Fibroblast of lung (primary cell): Measurements from ENCODE around the gene MBNL1. TPM values are rescaled to one million over a fixed set of nuclear protein-coding genes. Genes with fewer than 3 reads are reported as not detected.

Source experiments
- DNase-seq, 2 donors: peaks; one replicate each; pipeline versions ENCODE4 v3.0.0 to v3.0.0-alpha.2; 2010; ENCODE audit warnings: low read depth in 2 of 2
- H2AFZ ChIP-seq: 2 replicates; pipeline ENCODE4 v1.5.1; 2012; ENCODE audit warnings: low read length, control low read depth, inconsistent platforms
- H3K27ac ChIP-seq: 2 replicates; pipeline ENCODE4 v1.5.1; 2011; ENCODE audit warnings: low read length, control low read depth; ENCODE audit not compliant: insufficient read depth
- H3K27me3 ChIP-seq: 2 replicates; pipeline ENCODE4 v1.5.1; 2011; ENCODE audit warnings: mild to moderate bottlenecking, low read length; ENCODE audit not compliant: control insufficient read depth, insufficient read depth
- H3K36me3 ChIP-seq: 2 replicates; pipeline ENCODE4 v1.5.1; 2011; ENCODE audit warnings: low read length; ENCODE audit not compliant: control insufficient read depth, insufficient read depth
- H3K4me1 ChIP-seq: 2 replicates; pipeline ENCODE4 v1.5.1; 2011; ENCODE audit warnings: low read length; ENCODE audit not compliant: control insufficient read depth, insufficient read depth; ENCODE audit errors: extremely low read depth
- H3K4me2 ChIP-seq: 2 replicates; pipeline ENCODE4 v1.5.1; 2011; ENCODE audit warnings: low read length, control low read depth; ENCODE audit not compliant: insufficient read depth; ENCODE audit errors: extremely low read depth
- H3K4me3 ChIP-seq, 4 experiments: fragments of 200-600 bp in 1 of 4; sonication (generic) in 1 of 4; replicated peaks in 1 of 4; 2 replicates each; pipeline ENCODE4 v1.5.1; 2011 to 2016; ENCODE audit warnings: low read length in 4 of 4, low read depth in 3 of 4, mild to moderate bottlenecking in 3 of 4, control low read depth in 2 of 4, inconsistent platforms in 1 of 4, mixed read lengths in 1 of 4; ENCODE audit not compliant: insufficient read depth in 1 of 4; ENCODE audit errors: control extremely low read depth in 1 of 4
- H3K79me2 ChIP-seq: 2 replicates; pipeline ENCODE4 v1.5.1; 2012; ENCODE audit warnings: mild to moderate bottlenecking, low read length, inconsistent platforms; ENCODE audit not compliant: control insufficient read depth, insufficient read depth
- H3K9ac ChIP-seq: 2 replicates; pipeline ENCODE4 v1.5.1; 2011; ENCODE audit warnings: mild to moderate bottlenecking, low read length, control low read depth; ENCODE audit not compliant: insufficient read depth
- H3K9me3 ChIP-seq: 2 replicates; pipeline ENCODE4 v1.5.1; 2012; ENCODE audit warnings: low read depth, low read length; ENCODE audit not compliant: control insufficient read depth, insufficient read depth
- H4K20me1 ChIP-seq: 2 replicates; pipeline ENCODE4 v1.5.1; 2011; ENCODE audit warnings: low read length; ENCODE audit not compliant: control insufficient read depth, insufficient read depth; ENCODE audit errors: extremely low read depth
- CTCF ChIP-seq, 2 donors: IDR thresholded peaks in 1 of 2; conservative IDR thresholded peaks in 1 of 2; 1 replicate in 1 of 2; 2 replicates in 1 of 2; pipeline ENCODE4 v1.5.1; 2011 to 2012; ENCODE audit warnings: low read length in 2 of 2, control low read depth in 1 of 2, inconsistent platforms in 1 of 2, low read depth in 1 of 2, mild to moderate bottlenecking in 1 of 2
- EZH2 ChIP-seq: IDR thresholded peaks from 2 replicates; pipeline ENCODE4 v1.5.1; 2012; ENCODE audit warnings: low read length, control low read depth, mild to moderate bottlenecking; ENCODE audit errors: missing control alignments
- polyA plus RNA-seq, 2 donors: library from polyadenylated mRNA; depleted of rRNA in 1 of 2; stranded (reverse) in 1 of 2; unstranded in 1 of 2; fragments of >200 nt; gene quantifications; 2 replicates each; pipeline ENCODE4 v1.2.1, GENCODE V29; 2011 to 2012; ENCODE audit warnings: missing spikeins in 1 of 2
- total RNA-seq: library from RNA; depleted of rRNA; stranded (reverse); fragments of >200 nt; gene quantifications from 2 replicates; pipeline ENCODE4 v1.2.1, GENCODE V29; 2014

MBNL1 gene
- total and polyA plus RNA-seq, 2 donors (not counting 1 experiment from before 2014, with no cell fraction given) = 150 to 213 TPM

GRCh38 chr3:152318512-152318911, 49.8 kb downstream of the MBNL1 start:
- H3K9ac ChIP-seq = no peak overlapping the region
- H3K4me1 ChIP-seq = peaks cover 8% of the 10 kb centered on the region
- H3K9me3 ChIP-seq = no peaks in the 10 kb centered on the region
- peaks cover 2% of the 10 kb centered on the region for H4K20me1 ChIP-seq
- no peak overlapping the region for H3K4me2 ChIP-seq
- no peak overlapping the region for H2AFZ ChIP-seq
- H3K36me3 ChIP-seq = peaks cover 1% of the 10 kb centered on the region
- H3K27me3 ChIP-seq = no peaks in the 10 kb centered on the region
- no peak for DNase-seq
- TF ChIP-seq EZH2 (no peak), CTCF (conservative IDR thresholded peaks at IDR 0.05 in 1 of 2, IDR thresholded peaks at IDR 0.05 in 1 of 2; ENCODE audit: low read depth in 1 of 2, low read length in 2 of 2) (no peak)
- H3K4me3 ChIP-seq = no peak overlapping the region
- peaks cover 86% of the 10 kb centered on the region for H3K79me2 ChIP-seq
- H3K27ac ChIP-seq = peak overlapping the region; percentile 8

- Histone ChIP-seq H3K36me3 (peaks cover 1% of the 10 kb centered on the region), H3K27ac (no peak overlapping the region), H3K9ac (no peak overlapping the region), H4K20me1 (peaks cover 2% of the 10 kb centered on the region), H3K27me3 (no peaks in the 10 kb centered on the region), H3K4me2 (no peak overlapping the region), H3K79me2 (peaks cover 87% of the 10 kb centered on the region), H2AFZ (no peak overlapping the region), H3K4me1 (peaks cover 8% of the 10 kb centered on the region), H3K4me3 (no peak overlapping the region), H3K9me3 (no peaks in the 10 kb centered on the region)
- TF ChIP-seq EZH2 = no peak
- TF ChIP-seq CTCF (conservative IDR thresholded peaks at IDR 0.05 in 1 of 2, IDR thresholded peaks at IDR 0.05 in 1 of 2; ENCODE audit: low read depth in 1 of 2, low read length in 2 of 2) = no peak
- peak in 1 of 2 donors; percentile 34 for DNase-seq
These were observed 50.5 kb downstream of the MBNL1 start for GRCh38 chr3:152319256-152319655.

GRCh38 chr3:152319831-152320617, 51.3 kb downstream of the MBNL1 start:
- TF ChIP-seq EZH2 = no peak
- TF ChIP-seq CTCF (conservative IDR thresholded peaks at IDR 0.05 in 1 of 2, IDR thresholded peaks at IDR 0.05 in 1 of 2; ENCODE audit: low read depth in 1 of 2, low read length in 2 of 2) = no peak
- peaks cover 87% of the 10 kb centered on the region for H3K79me2 ChIP-seq
- no peaks in the 10 kb centered on the region for H4K20me1 ChIP-seq
- no peak overlapping the region for H3K9ac ChIP-seq
- peaks cover 1% of the 10 kb centered on the region for H3K36me3 ChIP-seq
- H3K4me2 ChIP-seq = no peak overlapping the region
- DNase-seq = peak in 1 of 2 donors; percentile 56
- no peak overlapping the region for H3K27ac ChIP-seq
- no peak overlapping the region for H2AFZ ChIP-seq
- H3K27me3 ChIP-seq = no peaks in the 10 kb centered on the region
- peaks cover 8% of the 10 kb centered on the region for H3K4me1 ChIP-seq
- no peak overlapping the region for H3K4me3 ChIP-seq
- no peaks in the 10 kb centered on the region for H3K9me3 ChIP-seq
